Kidney epithelial cell (primary cell): ENCODE measurements around the gene SMKR1. TPM values are rescaled to one million over a fixed set of nuclear protein-coding genes. Genes with fewer than 3 reads are reported as not detected.

ENCODE experiments used
- DNase-seq: peaks from one replicate; pipeline ENCODE4 v3.0.0-alpha.2; 2010; ENCODE audit warnings: low read depth
- H3K27me3 ChIP-seq: 2 replicates; pipeline ENCODE4 v1.6.0; 2011; ENCODE audit warnings: low read length; ENCODE audit not compliant: control insufficient read depth, insufficient read depth
- H3K36me3 ChIP-seq: 2 replicates; pipeline ENCODE4 v1.5.1; 2011; ENCODE audit warnings: low read length; ENCODE audit not compliant: control insufficient read depth, insufficient read depth
- H3K4me3 ChIP-seq: 2 replicates; pipeline ENCODE4 v1.5.1; 2011; ENCODE audit warnings: low read depth, mild to moderate bottlenecking, control low read depth, low read length
- CTCF ChIP-seq: IDR thresholded peaks from 2 replicates; pipeline ENCODE4 v1.5.1; 2011; ENCODE audit warnings: mild to moderate bottlenecking, moderate library complexity, low read length, control low read depth, inconsistent platforms; ENCODE audit not compliant: insufficient read depth, poor library complexity, severe bottlenecking
- total RNA-seq: library from RNA; depleted of rRNA; stranded (reverse); fragments of >200 nt; gene quantifications from 2 replicates; pipeline ENCODE4 v1.2.3, GENCODE V29; 2015

The SMKR1 gene
- total RNA-seq, 1 donor from 2014 or later = not detected

GRCh38 chr7:129544700-129545099 is 42.4 kb downstream of the SMKR1 start:
- Histone ChIP-seq H3K4me3 (no peak overlapping the region), H3K27me3 (peaks cover 2% of the 10 kb centered on the region), H3K36me3 (no peaks in the 10 kb centered on the region)
- TF ChIP-seq CTCF = no peak
- DNase-seq = no peak

DNA sequence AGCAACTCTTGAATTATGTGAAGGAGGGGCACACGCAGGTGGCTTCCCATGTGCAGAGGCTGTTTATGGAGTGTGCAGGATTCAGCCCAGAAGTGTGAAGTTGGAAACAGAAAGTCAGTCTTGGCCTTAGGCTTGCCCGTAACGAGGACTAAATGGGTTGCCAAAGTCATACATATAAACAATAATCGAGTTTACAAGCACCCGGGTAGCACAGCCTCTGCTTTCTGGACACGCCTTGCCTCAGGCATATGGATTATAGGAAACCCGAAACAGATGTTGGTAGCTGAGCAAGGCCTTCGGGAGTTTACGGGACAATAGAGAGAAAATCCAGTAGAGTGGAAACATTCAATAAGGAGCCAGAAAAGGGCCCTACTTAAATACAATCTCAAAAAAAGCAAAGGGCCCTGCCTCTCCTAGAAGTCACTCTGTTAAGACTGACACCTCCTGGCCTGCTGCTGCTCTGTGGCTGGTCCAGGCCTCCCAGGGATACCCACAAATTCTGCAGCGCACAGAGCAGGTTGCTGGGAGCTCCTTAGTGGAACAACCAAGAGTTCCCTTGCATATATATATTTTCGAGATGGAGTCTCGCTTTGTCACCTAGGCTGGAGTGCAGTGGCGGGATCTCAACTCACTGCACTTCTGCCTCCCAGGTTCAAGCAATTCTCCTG is 48.5 kb downstream of the SMKR1 start:
- Histone ChIP-seq H3K27me3 (no peaks in the 10 kb centered on the region), H3K4me3 (no peak overlapping the region), H3K36me3 (no peaks in the 10 kb centered on the region)
- TF ChIP-seq CTCF = no peak
- DNase-seq = no peak

DNA sequence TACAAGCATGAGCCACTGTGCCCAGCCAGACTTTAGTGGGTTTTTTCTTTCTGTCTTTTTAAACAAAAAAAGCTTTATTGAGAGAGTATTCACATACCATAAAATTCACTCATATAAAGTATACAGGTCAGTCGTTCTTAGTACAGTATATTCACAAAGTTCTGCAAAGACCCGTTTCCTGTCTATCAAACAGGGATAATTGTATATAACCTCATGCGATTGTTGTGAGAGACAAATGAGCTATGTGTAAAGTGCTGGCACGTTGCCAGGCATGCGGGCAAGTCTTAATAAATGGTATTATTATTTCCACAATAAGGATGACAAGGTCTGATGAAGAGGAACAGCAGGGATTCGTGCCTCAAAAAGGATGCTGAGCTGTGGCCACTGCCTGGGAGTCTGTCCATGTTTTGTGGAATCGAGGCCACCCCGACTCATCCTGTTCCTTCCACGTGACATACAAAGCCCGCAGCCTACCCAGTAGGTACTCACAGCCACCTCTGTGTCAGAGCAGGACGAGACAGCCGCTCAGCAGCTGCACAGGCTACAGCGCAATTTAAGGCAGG is 51.6 kb downstream of the SMKR1 start:
- Histone ChIP-seq H3K4me3 (no peak overlapping the region), H3K27me3 (peaks cover 2% of the 10 kb centered on the region), H3K36me3 (no peaks in the 10 kb centered on the region)
- TF ChIP-seq CTCF = no peak
- no peak for DNase-seq

DNA sequence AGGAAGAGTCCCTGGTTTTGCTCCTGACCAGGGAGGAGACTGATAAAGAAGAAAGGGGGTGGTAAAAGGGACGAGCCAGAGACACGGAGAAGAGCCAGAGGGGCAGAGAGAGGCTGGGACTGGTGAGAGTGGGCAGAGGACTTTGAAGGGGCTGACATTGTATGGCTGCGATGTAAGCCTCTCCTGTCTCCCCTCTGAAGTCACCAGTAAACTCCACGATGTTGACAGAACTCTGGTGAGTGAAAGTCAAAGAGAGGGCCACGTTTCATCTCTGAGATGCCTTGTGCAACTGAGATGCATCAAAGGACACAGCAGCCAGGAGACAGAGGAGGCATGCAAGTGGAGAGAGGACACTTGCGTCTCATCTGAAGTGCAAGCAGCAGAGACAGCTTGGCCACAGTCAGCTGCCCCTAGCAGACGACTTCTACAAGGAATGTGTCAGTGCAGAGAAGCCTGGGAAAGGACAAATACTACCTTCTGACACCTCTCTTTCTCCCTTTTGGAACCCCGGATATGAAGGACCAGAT is 54.3 kb downstream of the SMKR1 start:
- DNase-seq = no peak
- Histone ChIP-seq H3K36me3 (no peaks in the 10 kb centered on the region), H3K27me3 (peaks cover 2% of the 10 kb centered on the region), H3K4me3 (no peak overlapping the region)
- no peak for TF ChIP-seq CTCF

GRCh38 chr7:129557686-129558481 is 55.6 kb downstream of the SMKR1 start:
- no peak for TF ChIP-seq CTCF
- Histone ChIP-seq H3K4me3 (no peak overlapping the region), H3K36me3 (no peaks in the 10 kb centered on the region), H3K27me3 (peaks cover 2% of the 10 kb centered on the region)
- no peak for DNase-seq
